ENCODE results near the gene FBXL19. TPM values are rescaled to one million over a fixed set of nuclear protein-coding genes. Genes with fewer than 3 reads are reported as not detected.

FBXL19 gene, protein sequence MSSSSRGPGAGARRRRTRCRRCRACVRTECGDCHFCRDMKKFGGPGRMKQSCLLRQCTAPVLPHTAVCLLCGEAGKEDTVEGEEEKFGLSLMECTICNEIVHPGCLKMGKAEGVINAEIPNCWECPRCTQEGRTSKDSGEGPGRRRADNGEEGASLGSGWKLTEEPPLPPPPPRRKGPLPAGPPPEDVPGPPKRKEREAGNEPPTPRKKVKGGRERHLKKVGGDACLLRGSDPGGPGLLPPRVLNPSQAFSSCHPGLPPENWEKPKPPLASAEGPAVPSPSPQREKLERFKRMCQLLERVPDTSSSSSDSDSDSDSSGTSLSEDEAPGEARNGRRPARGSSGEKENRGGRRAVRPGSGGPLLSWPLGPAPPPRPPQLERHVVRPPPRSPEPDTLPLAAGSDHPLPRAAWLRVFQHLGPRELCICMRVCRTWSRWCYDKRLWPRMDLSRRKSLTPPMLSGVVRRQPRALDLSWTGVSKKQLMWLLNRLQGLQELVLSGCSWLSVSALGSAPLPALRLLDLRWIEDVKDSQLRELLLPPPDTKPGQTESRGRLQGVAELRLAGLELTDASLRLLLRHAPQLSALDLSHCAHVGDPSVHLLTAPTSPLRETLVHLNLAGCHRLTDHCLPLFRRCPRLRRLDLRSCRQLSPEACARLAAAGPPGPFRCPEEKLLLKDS
- 36.4 and 37.9 TPM in 2 replicates for total RNA-seq

DNA sequence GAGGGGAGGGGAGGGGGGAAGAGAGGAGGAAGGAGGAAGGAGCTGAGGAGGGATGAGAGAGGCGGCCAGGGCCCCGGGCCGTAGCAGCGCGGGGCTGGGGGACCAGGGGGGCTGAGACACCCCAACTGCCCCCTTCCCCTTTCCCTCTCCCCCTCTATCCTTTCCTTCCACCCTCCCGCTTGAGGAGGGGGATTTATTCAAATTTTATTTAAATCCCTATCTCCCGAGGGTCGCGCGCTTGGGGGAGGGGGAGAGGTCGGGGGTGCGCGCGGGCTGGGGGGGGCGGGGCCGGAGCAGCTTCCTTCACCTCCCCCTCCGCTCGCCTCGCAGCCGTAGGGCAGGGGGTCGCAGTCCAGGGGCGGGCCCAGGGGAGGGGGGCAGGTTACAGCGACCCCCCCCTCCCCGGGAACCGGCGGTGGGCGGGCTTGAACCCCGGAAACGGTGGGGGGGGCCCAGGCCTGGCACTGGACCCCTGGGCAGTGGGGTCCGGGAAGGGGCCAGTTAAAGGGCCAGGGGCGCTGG is at the start of gene FBXL19:
FBXL19 (plus strand) TSS at position 19 of the 522 bp plus-strand sequence. CDS start 2,183 bp downstream, outside the sequence.
- TF ChIP-seq, protein P1, sequence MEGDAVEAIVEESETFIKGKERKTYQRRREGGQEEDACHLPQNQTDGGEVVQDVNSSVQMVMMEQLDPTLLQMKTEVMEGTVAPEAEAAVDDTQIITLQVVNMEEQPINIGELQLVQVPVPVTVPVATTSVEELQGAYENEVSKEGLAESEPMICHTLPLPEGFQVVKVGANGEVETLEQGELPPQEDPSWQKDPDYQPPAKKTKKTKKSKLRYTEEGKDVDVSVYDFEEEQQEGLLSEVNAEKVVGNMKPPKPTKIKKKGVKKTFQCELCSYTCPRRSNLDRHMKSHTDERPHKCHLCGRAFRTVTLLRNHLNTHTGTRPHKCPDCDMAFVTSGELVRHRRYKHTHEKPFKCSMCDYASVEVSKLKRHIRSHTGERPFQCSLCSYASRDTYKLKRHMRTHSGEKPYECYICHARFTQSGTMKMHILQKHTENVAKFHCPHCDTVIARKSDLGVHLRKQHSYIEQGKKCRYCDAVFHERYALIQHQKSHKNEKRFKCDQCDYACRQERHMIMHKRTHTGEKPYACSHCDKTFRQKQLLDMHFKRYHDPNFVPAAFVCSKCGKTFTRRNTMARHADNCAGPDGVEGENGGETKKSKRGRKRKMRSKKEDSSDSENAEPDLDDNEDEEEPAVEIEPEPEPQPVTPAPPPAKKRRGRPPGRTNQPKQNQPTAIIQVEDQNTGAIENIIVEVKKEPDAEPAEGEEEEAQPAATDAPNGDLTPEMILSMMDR (IDR thresholded peaks at IDR 0.05; ENCODE audit: insufficient read depth, low read length, poor library complexity, severe bottlenecking), result no peak
- no peak for DNase-seq (ENCODE audit: low read depth)
- Histone ChIP-seq H3K4me3 (ENCODE audit: low read depth, low read length) (peak within 1 kb of the TSS; percentile 58), H3K27me3 (ENCODE audit: control insufficient read depth, insufficient read depth, low read length) (no peaks in the 10 kb centered on the region), H3K36me3 (ENCODE audit: control insufficient read depth, insufficient read depth, low read length) (no peaks in the 10 kb centered on the region)

DNA sequence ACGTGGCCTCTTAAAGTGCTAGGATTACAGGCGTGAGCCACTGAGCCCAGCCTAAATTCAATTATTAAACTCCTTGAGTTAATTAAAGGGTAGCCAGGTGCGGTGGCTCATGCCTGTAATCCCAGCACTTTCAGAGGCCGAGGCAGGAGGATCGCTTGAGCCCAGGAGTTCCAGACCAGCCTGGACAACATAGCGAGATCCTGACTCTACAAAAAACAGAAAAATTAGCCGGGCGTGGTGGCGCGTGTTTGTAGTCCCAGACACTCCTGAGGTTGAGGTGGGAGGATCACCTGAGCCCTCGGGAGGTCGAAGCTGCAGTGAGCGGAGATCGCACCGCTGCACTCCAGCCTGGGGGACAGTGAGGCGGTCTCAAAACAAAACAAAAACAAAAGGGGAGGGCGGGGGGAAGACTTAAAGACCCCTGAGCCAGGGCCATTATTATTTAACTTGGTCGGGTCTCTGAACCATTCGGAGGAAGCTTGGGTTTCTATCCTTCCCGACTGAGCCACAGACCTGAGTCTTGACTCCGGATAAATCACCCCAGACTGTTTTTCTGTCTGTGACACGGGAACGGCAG is 49.0 kb upstream of the FBXL19 start:
- H3K4me3 ChIP-seq (ENCODE audit: low read depth, low read length), result peak overlapping the region; percentile 89
- peaks cover 1% of the 10 kb centered on the region for H3K36me3 ChIP-seq (ENCODE audit: control insufficient read depth, insufficient read depth, low read length)
- DNase-seq (ENCODE audit: low read depth), result no peak
- TF ChIP-seq, protein P1 (IDR thresholded peaks at IDR 0.05; ENCODE audit: insufficient read depth, low read length, poor library complexity, severe bottlenecking), result no peak
- H3K27me3 ChIP-seq (ENCODE audit: control insufficient read depth, insufficient read depth, low read length), result no peaks in the 10 kb centered on the region

DNA sequence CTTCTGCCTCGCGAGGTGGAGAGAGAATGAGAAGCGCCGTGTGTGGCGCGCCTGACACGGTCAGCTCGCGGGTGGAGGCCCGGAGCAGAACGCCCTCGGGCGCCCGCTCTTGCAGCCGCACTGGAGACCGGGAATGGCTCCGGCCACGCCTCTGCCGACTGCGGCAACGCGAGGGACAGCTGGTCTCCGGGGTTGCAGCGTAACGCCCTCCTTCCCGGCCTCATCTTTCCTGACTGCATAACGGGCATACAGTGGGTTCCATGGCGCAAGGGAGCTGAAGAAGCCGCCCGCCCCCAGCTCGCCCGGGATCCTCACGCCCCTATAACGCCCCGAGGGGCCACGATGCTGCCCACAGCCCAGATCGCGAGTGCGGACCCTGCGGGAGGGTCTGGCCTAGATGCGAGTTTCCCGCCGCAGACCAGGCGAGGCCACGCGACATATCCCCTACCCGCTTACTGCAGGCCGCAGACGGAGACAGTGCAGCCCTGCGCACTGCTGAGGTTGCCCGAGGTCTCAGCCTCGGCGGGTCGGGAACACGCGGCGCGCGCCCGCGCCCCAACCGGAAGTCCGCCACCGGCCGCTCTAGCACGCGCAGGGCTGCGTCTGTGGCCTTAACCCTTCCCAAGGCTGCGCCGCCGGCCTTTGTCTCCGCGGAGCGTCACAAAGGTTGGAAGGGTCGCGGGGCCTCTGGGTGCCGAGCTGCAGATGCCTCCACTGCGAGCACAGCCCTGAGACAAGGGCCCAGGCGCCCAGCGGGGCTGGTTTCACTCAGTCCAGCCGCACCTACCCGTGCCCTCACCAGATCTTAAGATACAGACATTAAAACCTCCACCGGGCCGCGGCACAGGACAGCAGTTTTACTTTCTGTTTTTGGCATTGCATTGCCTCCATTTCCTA is 48.3 kb upstream of the FBXL19 start:
- H3K4me3 ChIP-seq (ENCODE audit: low read depth, low read length), result peak overlapping the region; percentile 89
- H3K27me3 ChIP-seq (ENCODE audit: control insufficient read depth, insufficient read depth, low read length), result no peaks in the 10 kb centered on the region
- peak; percentile 56 for DNase-seq (ENCODE audit: low read depth)
- H3K36me3 ChIP-seq (ENCODE audit: control insufficient read depth, insufficient read depth, low read length), result peaks cover 1% of the 10 kb centered on the region
- TF ChIP-seq, protein P1 (IDR thresholded peaks at IDR 0.05; ENCODE audit: insufficient read depth, low read length, poor library complexity, severe bottlenecking), result no peak

DNA sequence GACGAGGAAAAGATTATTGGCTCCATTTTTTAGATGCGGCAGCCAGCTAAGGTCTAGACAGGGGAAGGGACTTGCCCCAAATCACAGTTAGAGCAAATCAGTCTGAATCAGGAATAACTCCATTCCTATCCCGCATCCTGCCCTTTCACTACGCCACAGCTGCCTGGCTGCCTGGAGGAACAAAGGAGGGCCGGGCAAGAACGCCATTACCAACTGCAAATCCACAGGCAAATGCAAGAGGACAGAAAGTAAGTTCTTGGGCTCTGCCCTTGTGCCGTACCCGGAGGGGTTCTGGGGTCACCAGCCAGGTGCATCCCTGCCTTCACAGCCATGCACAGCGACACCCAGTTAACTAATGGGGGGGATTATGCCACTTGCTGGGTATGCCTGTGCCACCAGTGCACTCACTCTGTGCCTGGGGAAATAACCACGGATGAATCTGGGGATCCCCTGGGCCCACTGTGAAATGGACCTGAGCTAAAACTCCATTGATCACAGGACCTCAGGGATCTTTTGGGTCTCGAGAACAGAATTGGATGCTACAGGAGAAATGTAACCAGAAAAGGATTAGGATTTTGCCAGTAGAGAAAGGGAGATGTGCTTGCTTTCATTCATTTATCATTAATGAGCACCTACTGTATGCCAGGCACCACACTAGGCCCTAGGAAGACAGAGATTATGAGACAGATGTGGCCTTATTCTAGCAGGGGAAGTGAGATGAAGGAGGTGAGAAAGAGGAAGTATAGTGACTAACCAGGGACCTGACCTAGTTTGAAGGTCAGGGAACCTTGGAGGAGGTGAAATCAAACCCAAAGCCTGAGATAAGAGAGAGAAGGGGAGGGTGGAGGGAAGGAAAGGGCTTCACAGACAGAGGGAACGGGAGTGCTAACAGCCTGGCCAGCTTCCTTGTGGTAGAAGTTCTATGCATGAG is 47.2 kb upstream of the FBXL19 start:
- TF ChIP-seq, protein P1 (IDR thresholded peaks at IDR 0.05; ENCODE audit: insufficient read depth, low read length, poor library complexity, severe bottlenecking), result no peak
- H3K27me3 ChIP-seq (ENCODE audit: control insufficient read depth, insufficient read depth, low read length), result no peaks in the 10 kb centered on the region
- DNase-seq (ENCODE audit: low read depth), result no peak
- peak overlapping the region; percentile 89 for H3K4me3 ChIP-seq (ENCODE audit: low read depth, low read length)
- H3K36me3 ChIP-seq (ENCODE audit: control insufficient read depth, insufficient read depth, low read length), result no peaks in the 10 kb centered on the region
